PC-3 (cell line): ENCODE data around the gene CEP70.

Experiments used
- EZH2 ChIP-seq: fragments of 300-600 bp; sonication (generic); IDR thresholded peaks from one replicate; pipeline ENCODE4 v1.6.1; 2017; ENCODE audit warnings: antibody characterized with exemption, mild to moderate bottlenecking, low read length; ENCODE audit not compliant: unreplicated experiment
- EZH2phosphoT487 ChIP-seq: fragments of 300-600 bp; sonication (generic); IDR thresholded peaks from 2 replicates; pipeline ENCODE4 v1.6.1; 2018; ENCODE audit warnings: mild to moderate bottlenecking, antibody characterized with exemption, low read length, borderline replicate concordance
- TF ChIP-seq, protein P1 (sequence below): fragments of 300-600 bp; sonication (generic); conservative IDR thresholded peaks from 2 replicates; pipeline ENCODE4 v1.5.1; 2017; ENCODE audit warnings: antibody characterized with exemption, low read depth, mild to moderate bottlenecking, low read length

- TF ChIP-seq, protein P1, sequence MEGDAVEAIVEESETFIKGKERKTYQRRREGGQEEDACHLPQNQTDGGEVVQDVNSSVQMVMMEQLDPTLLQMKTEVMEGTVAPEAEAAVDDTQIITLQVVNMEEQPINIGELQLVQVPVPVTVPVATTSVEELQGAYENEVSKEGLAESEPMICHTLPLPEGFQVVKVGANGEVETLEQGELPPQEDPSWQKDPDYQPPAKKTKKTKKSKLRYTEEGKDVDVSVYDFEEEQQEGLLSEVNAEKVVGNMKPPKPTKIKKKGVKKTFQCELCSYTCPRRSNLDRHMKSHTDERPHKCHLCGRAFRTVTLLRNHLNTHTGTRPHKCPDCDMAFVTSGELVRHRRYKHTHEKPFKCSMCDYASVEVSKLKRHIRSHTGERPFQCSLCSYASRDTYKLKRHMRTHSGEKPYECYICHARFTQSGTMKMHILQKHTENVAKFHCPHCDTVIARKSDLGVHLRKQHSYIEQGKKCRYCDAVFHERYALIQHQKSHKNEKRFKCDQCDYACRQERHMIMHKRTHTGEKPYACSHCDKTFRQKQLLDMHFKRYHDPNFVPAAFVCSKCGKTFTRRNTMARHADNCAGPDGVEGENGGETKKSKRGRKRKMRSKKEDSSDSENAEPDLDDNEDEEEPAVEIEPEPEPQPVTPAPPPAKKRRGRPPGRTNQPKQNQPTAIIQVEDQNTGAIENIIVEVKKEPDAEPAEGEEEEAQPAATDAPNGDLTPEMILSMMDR, result peak; percentile 37
- TF ChIP-seq EZH2phosphoT487 (no peak), EZH2 (no peak)
Measured at GRCh38 chr3:138567403-138567802, 26.7 kb downstream of the CEP70 start.
